DMS 273 (cell line): Measurements from ENCODE around the gene LPAR3.

Source experiments
- DNase-seq: peaks from one replicate; lab custom pipeline; 2025; ENCODE audit not compliant: unreplicated experiment; lab: John Stamatoyannopoulos, UW

Gene LPAR3

GRCh38 chr1:84859866-84860265 is 33.1 kb downstream of the LPAR3 start:
- no peak for DNase-seq

GRCh38 chr1:84857906-84858305 is 35.1 kb downstream of the LPAR3 start:
- DNase-seq, result no peak

GRCh38 chr1:84856726-84857270 is 36.2 kb downstream of the LPAR3 start:
- peak; percentile 52 for DNase-seq

- no peak for DNase-seq
Observed at GRCh38 chr1:84855691-84856630, 37.0 kb downstream of the LPAR3 start.

GRCh38 chr1:84855168-84855567 is 37.8 kb downstream of the LPAR3 start:
- no peak for DNase-seq

- no peak for DNase-seq
Observed at GRCh38 chr1:84853741-84854721, 39.0 kb downstream of the LPAR3 start.

- no peak for DNase-seq
Observed at GRCh38 chr1:84851839-84852238, 41.2 kb downstream of the LPAR3 start.

- no peak for DNase-seq
Observed at GRCh38 chr1:84849357-84849975, 43.5 kb downstream of the LPAR3 start.

GRCh38 chr1:84847253-84848250 is 45.5 kb downstream of the LPAR3 start:
- DNase-seq, result peak; percentile 92

GRCh38 chr1:84846387-84846786 is 46.6 kb downstream of the LPAR3 start:
- no peak for DNase-seq

GRCh38 chr1:84845357-84845756 is 47.6 kb downstream of the LPAR3 start:
- DNase-seq, result no peak

GRCh38 chr1:84844094-84844493 is 48.9 kb downstream of the LPAR3 start:
- DNase-seq, result no peak

- no peak for DNase-seq
Observed at GRCh38 chr1:84842748-84843231, 50.2 kb downstream of the LPAR3 start.

- DNase-seq, result no peak
Observed at GRCh38 chr1:84841971-84842370, 51.0 kb downstream of the LPAR3 start.

GRCh38 chr1:84840346-84840745 is 52.7 kb downstream of the LPAR3 start:
- DNase-seq, result no peak

GRCh38 chr1:84839544-84839943 is 53.5 kb downstream of the LPAR3 start:
- no peak for DNase-seq

GRCh38 chr1:84836145-84836544 is 56.9 kb downstream of the LPAR3 start:
- no peak for DNase-seq

- DNase-seq, result no peak
Observed at GRCh38 chr1:84835169-84835568, 57.8 kb downstream of the LPAR3 start.

- DNase-seq, result no peak
Observed at GRCh38 chr1:84834419-84835064, 58.5 kb downstream of the LPAR3 start.
